H1 (cell line): ENCODE measurements around the gene TMEM131L. TPM values are rescaled to one million over a fixed set of nuclear protein-coding genes. Genes with fewer than 3 reads are reported as not detected.

Experiments
- CTCF ChIA-PET: fragments of 300-600 bp; sonication (Branson Sonifier 250); formaldehyde crosslinking; loops from one replicate; lab custom pipeline; 2021; ENCODE audit not compliant: partially characterized antibody; lab: Charles Lee
- POLR2A ChIA-PET: fragments of 300-600 bp; sonication (Branson Sonifier 250); formaldehyde crosslinking; loops from one replicate; lab custom pipeline; 2021; ENCODE audit warnings: inconsistent platforms; ENCODE audit not compliant: partially characterized antibody; lab: Charles Lee
- DNase-seq, 2 experiments: peaks; one replicate each; pipeline versions ENCODE4 v3.0.0 to v3.0.0-alpha.2; 2010 to 2022; ENCODE audit warnings: low spot score in 2 of 2, low read depth in 1 of 2, mixed read lengths in 1 of 2
- FAIRE-seq: peaks from 2 replicates; lab custom pipeline; 2011; peaks lifted over from hg19 to GRCh38; lab: Jason Lieb, UNC
- H2AFZ ChIP-seq: 2 replicates; pipeline ENCODE4 v1.8.1; 2012; ENCODE audit warnings: low read length, inconsistent platforms
- H2AK5ac ChIP-seq: 2 replicates; pipeline ENCODE4 v1.6.1; 2013; ENCODE audit warnings: low read depth, low read length
- H2BK120ac ChIP-seq: replicated peaks from 2 replicates; pipeline ENCODE3; 2013; ENCODE audit warnings: low read depth, low read length, inconsistent platforms
- H2BK12ac ChIP-seq: 2 replicates; pipeline ENCODE4 v1.6.1; 2013; ENCODE audit warnings: low read depth, low read length
- H2BK15ac ChIP-seq: 2 replicates; pipeline ENCODE4 v1.6.1; 2013; ENCODE audit warnings: low read length
- H2BK20ac ChIP-seq: 2 replicates; pipeline ENCODE4 v1.6.1; 2013; ENCODE audit warnings: low read length
- H2BK5ac ChIP-seq: 2 replicates; pipeline ENCODE4 v1.6.1; 2013; ENCODE audit warnings: low read depth, low read length
- H3K14ac ChIP-seq: 2 replicates; pipeline ENCODE4 v1.6.1; 2013; ENCODE audit warnings: inconsistent platforms; ENCODE audit not compliant: insufficient read length
- H3K18ac ChIP-seq: 2 replicates; pipeline ENCODE4 v1.6.1; 2013; ENCODE audit warnings: low read length; ENCODE audit errors: extremely low read depth
- H3K23ac ChIP-seq: 2 replicates; pipeline ENCODE4 v1.6.1; 2013; ENCODE audit warnings: inconsistent platforms; ENCODE audit not compliant: insufficient read length
- H3K23me2 ChIP-seq: 2 replicates; pipeline ENCODE4 v1.6.1; 2013; ENCODE audit warnings: low read depth, low read length
- H3K27ac ChIP-seq: 2 replicates; pipeline ENCODE4 v1.6.1; 2011; ENCODE audit warnings: low read depth, low read length, inconsistent platforms
- H3K27me3 ChIP-seq, 4 experiments: replicated peaks in 1 of 4; 1 replicate in 1 of 4; 2 replicates in 3 of 4; pipeline versions ENCODE4 v1.6.1 to v1.8.1; 2011 to 2013; ENCODE audit warnings: low read length in 3 of 4, mild to moderate bottlenecking in 3 of 4, inconsistent platforms in 2 of 4, mixed read lengths in 2 of 4, moderate library complexity in 1 of 4; ENCODE audit not compliant: control insufficient read depth in 3 of 4, insufficient read depth in 3 of 4; ENCODE audit errors: extremely low read depth in 1 of 4
- H3K36me3 ChIP-seq, 4 experiments: 2 replicates each; pipeline versions ENCODE4 v1.6.1 to v1.8.1; 2011 to 2013; ENCODE audit warnings: mild to moderate bottlenecking in 4 of 4, low read length in 3 of 4, moderate library complexity in 2 of 4, control low read depth in 1 of 4, inconsistent platforms in 1 of 4; ENCODE audit not compliant: insufficient read depth in 4 of 4, control insufficient read depth in 2 of 4
- H3K4ac ChIP-seq: replicated peaks from 2 replicates; pipeline ENCODE3; 2013; ENCODE audit warnings: low read length, low read depth, mixed read lengths, inconsistent platforms; ENCODE audit not compliant: insufficient read length
- H3K4me1 ChIP-seq, 4 experiments: replicated peaks in 1 of 4; 1 replicate in 1 of 4; 2 replicates in 3 of 4; pipeline versions ENCODE4 v1.6.1 to v1.8.1; 2011 to 2013; ENCODE audit warnings: low read length in 3 of 4, inconsistent platforms in 2 of 4, mixed read lengths in 1 of 4; ENCODE audit not compliant: insufficient read depth in 4 of 4, control insufficient read depth in 3 of 4
- H3K4me2 ChIP-seq, 2 experiments: 2 replicates each; pipeline versions ENCODE4 v1.6.1 to v1.8.1; 2011 to 2013; ENCODE audit warnings: low read depth in 2 of 2, low read length in 2 of 2, control low read depth in 1 of 2, inconsistent platforms in 1 of 2, mild to moderate bottlenecking in 1 of 2; ENCODE audit not compliant: insufficient read depth in 1 of 2
- H3K4me3 ChIP-seq, 4 experiments: fragments of 200-600, 300-600 bp in 1 of 4; sonication (generic), shearing (Covaris generic), sonication (Bioruptor Twin) in 1 of 4; 2 replicates each; pipeline versions ENCODE4 v1.5.1 to v1.8.1; 2011 to 2016; ENCODE audit warnings: low read length in 4 of 4, low read depth in 3 of 4, control low read depth in 2 of 4, inconsistent platforms in 2 of 4, mild to moderate bottlenecking in 2 of 4, mixed read lengths in 1 of 4, moderate library complexity in 1 of 4; ENCODE audit not compliant: insufficient read depth in 2 of 4; ENCODE audit errors: extremely low read depth in 1 of 4
- H3K56ac ChIP-seq: replicated peaks from 2 replicates; pipeline ENCODE3; 2013; ENCODE audit warnings: low read depth, mild to moderate bottlenecking, mixed read lengths, low read length, inconsistent platforms; ENCODE audit not compliant: insufficient read length
- H3K79me1 ChIP-seq: 2 replicates; pipeline ENCODE4 v1.6.1; 2013; ENCODE audit warnings: low read depth, low read length, control low read depth
- H3K79me2 ChIP-seq, 2 experiments: 2 replicates each; pipeline versions ENCODE4 v1.6.1 to v1.8.1; 2012 to 2013; ENCODE audit warnings: low read length in 2 of 2, mild to moderate bottlenecking in 2 of 2, inconsistent platforms in 1 of 2; ENCODE audit not compliant: insufficient read depth in 2 of 2, control insufficient read depth in 1 of 2
- H3K9ac ChIP-seq, 4 experiments: replicated peaks in 1 of 4; 1 replicate in 1 of 4; 2 replicates in 3 of 4; pipeline versions ENCODE4 v1.6.1 to v1.8.1; 2011 to 2013; ENCODE audit warnings: low read depth in 3 of 4, low read length in 3 of 4, control low read depth in 2 of 4, mild to moderate bottlenecking in 2 of 4, moderate library complexity in 2 of 4, inconsistent platforms in 1 of 4; ENCODE audit errors: extremely low read depth in 1 of 4
- H3K9me3 ChIP-seq, 2 experiments: 2 replicates each; pipeline versions ENCODE4 v1.6.1 to v1.8.1; 2012 to 2013; ENCODE audit warnings: mild to moderate bottlenecking in 2 of 2, moderate library complexity in 2 of 2, control low read depth in 1 of 2, inconsistent platforms in 1 of 2, low read depth in 1 of 2, low read length in 1 of 2, mixed read lengths in 1 of 2; ENCODE audit not compliant: insufficient read depth in 2 of 2
- H4K20me1 ChIP-seq, 2 experiments: replicated peaks in 1 of 2; 2 replicates each; pipeline versions ENCODE3 to v1.8.1; 2011 to 2013; ENCODE audit warnings: inconsistent platforms in 2 of 2, low read length in 2 of 2, mild to moderate bottlenecking in 1 of 2; ENCODE audit not compliant: insufficient read depth in 2 of 2, control insufficient read depth in 1 of 2
- H4K5ac ChIP-seq: 2 replicates; pipeline ENCODE4 v1.6.1; 2013; ENCODE audit warnings: low read length, low read depth, mixed read lengths, inconsistent platforms; ENCODE audit not compliant: insufficient read length
- H4K8ac ChIP-seq: 2 replicates; pipeline ENCODE4 v1.8.0; 2013; ENCODE audit warnings: mild to moderate bottlenecking, moderate library complexity, low read length, inconsistent platforms; ENCODE audit not compliant: insufficient read depth; ENCODE audit errors: extremely low read depth
- H4K91ac ChIP-seq: replicated peaks from 2 replicates; pipeline ENCODE3; 2013; ENCODE audit warnings: low read length, mixed read lengths, inconsistent platforms; ENCODE audit not compliant: insufficient read length
- BRCA1 ChIP-seq: IDR thresholded peaks from 2 replicates; pipeline ENCODE4 v1.6.1; 2012; ENCODE audit warnings: low read depth, low read length, improper control_type of control experiment
- CHD1 ChIP-seq: IDR thresholded peaks from 2 replicates; pipeline ENCODE4 v1.6.1; 2012; ENCODE audit warnings: low read depth, low read length, improper control_type of control experiment
- EGR1 ChIP-seq: IDR thresholded peaks from 2 replicates; pipeline ENCODE4 v1.6.1; 2011; ENCODE audit warnings: low read depth, low read length, borderline replicate concordance
- EZH2 ChIP-seq: fragments of 200-600 bp; sonication (generic); IDR thresholded peaks from 2 replicates; pipeline ENCODE4 v1.7.1; 2012; ENCODE audit warnings: low read depth, mild to moderate bottlenecking, moderate library complexity, low read length, inconsistent platforms; ENCODE audit not compliant: severe bottlenecking
- GTF2F1 ChIP-seq: IDR thresholded peaks from 2 replicates; pipeline ENCODE4 v1.6.1; 2012; ENCODE audit warnings: low read depth, low read length, improper control_type of control experiment, borderline replicate concordance
- HDAC6 ChIP-seq: IDR thresholded peaks from one replicate; pipeline ENCODE4 v1.7.1; 2012; ENCODE audit warnings: low read depth, mild to moderate bottlenecking, inconsistent platforms, low read length, moderate library complexity
- MAFK ChIP-seq: IDR thresholded peaks from 2 replicates; pipeline ENCODE4 v1.6.1; 2012; ENCODE audit warnings: low read depth, mild to moderate bottlenecking, improper control_type of control experiment, low read length
- NANOG ChIP-seq: IDR thresholded peaks from 2 replicates; pipeline ENCODE4 v1.6.1; 2011; ENCODE audit warnings: low read length, low read depth, mild to moderate bottlenecking, inconsistent platforms; ENCODE audit not compliant: insufficient read depth, poor library complexity, severe bottlenecking
- POLR2AphosphoS5 ChIP-seq: IDR thresholded peaks from 2 replicates; pipeline ENCODE4 v1.6.1; 2011; ENCODE audit warnings: low read depth, low read length
- RXRA ChIP-seq: IDR thresholded peaks from 2 replicates; pipeline ENCODE4 v1.6.1; 2011; ENCODE audit warnings: low read depth, mild to moderate bottlenecking, low read length, moderate library complexity; ENCODE audit not compliant: insufficient read depth
- TAF1 ChIP-seq: IDR thresholded peaks from 2 replicates; pipeline ENCODE4 v1.6.1; 2011; ENCODE audit warnings: mild to moderate bottlenecking, low read depth, low read length
- TAF7 ChIP-seq: optimal IDR thresholded peaks from 2 replicates; pipeline ENCODE3; 2011; ENCODE audit warnings: low read depth, mild to moderate bottlenecking, inconsistent platforms, low read length, moderate library complexity, borderline replicate concordance
- TCF12 ChIP-seq: IDR thresholded peaks from 2 replicates; pipeline ENCODE4 v1.6.1; 2011; ENCODE audit warnings: low read depth, mild to moderate bottlenecking, low read length
- USF2 ChIP-seq: IDR thresholded peaks from 2 replicates; pipeline ENCODE4 v1.6.1; 2011; ENCODE audit warnings: low read length, improper control_type of control experiment
- WGBS, 2 experiments: shearing (Covaris generic) in 1 of 2; methylation state at CpG; one replicate each; pipeline versions ENCODE4 v1.1.6 to v1.1.7; 2013 to 2015; ENCODE audit warnings: low lambda C conversion rate in 2 of 2, mixed read lengths in 2 of 2, inconsistent platforms in 1 of 2, low coverage in 1 of 2, missing lambda C conversion rate in 1 of 2; ENCODE audit not compliant: insufficient replicate concordance in 2 of 2, insufficient coverage in 1 of 2, insufficient read length in 1 of 2; ENCODE audit errors: extremely low coverage in 1 of 2, missing lambda C conversion rate in 1 of 2; 5-methylcytosine and 5-hydroxymethylcytosine counted together
- polyA plus RNA-seq, 7 experiments: library from polyadenylated mRNA; depleted of rRNA in 3 of 7; stranded (reverse) in 5 of 7; unstranded in 2 of 7; fragments of >200 nt in 5 of 7; fragments of 200-250 nt in 2 of 7; gene quantifications; 1 replicate in 5 of 7; 2 replicates in 1 of 7; 4 replicates in 1 of 7; pipeline versions ENCODE4 v1.2.1 to v1.2.3, GENCODE V29; 2011 to 2013; ENCODE audit warnings: missing spikeins in 2 of 7, mixed read lengths in 2 of 7
- total RNA-seq: library from RNA; stranded (reverse); fragmentation: NEBNext Ultra II Directional; extraction: Animal tissue kit (Norgen Biotek cat#: 25700); gene quantifications from 2 replicates; pipeline ENCODE4 v1.2.1, GENCODE V29; 2021

The TMEM131L gene
- total and polyA plus RNA-seq, 2 of the 8 experiments (the other 6 are each of a cell fraction or from before 2014, with no cell fraction given) = 14.3 to 26.1 TPM

GRCh38 chr4:153593161-153593560 is 127.0 kb downstream of the TMEM131L start:
- Histone ChIP-seq H3K36me3 (peaks cover 6 to 44% (median 16%) of the 10 kb centered on the region in 4 experiments; a peak in 7 of 8 replicates), H3K4ac (no peak overlapping the region), H4K20me1 (no peaks in the 10 kb centered on the region), H3K27ac (no peak overlapping the region), H3K14ac (no peak overlapping the region), H2BK12ac (no peak overlapping the region), H3K9me3 (no peaks in the 10 kb centered on the region), H3K4me3 (no peak overlapping the region), H3K56ac (no peak overlapping the region), H2AK5ac (no peak overlapping the region), H2AFZ (no peak overlapping the region), H3K23ac (no peak overlapping the region), H3K79me2 (no peaks in the 10 kb centered on the region), H3K9ac (no peak overlapping the region), H2BK20ac (no peak overlapping the region), H3K4me1 (no peaks in the 10 kb centered on the region), H2BK15ac (no peak overlapping the region), H3K23me2 (no peaks in the 10 kb centered on the region), H3K4me2 (no peak overlapping the region), H3K27me3 (no peaks in the 10 kb centered on the region), H3K18ac (no peak overlapping the region), H2BK5ac (no peak overlapping the region), H4K91ac (no peak overlapping the region), H3K79me1 (no peaks in the 10 kb centered on the region; the same call in 1 of the 2 replicates), H4K8ac (no peak overlapping the region), H2BK120ac (no peak overlapping the region), H4K5ac (no peak overlapping the region)
- POLR2A ChIA-PET = no interaction called here
- FAIRE-seq (no peak), DNase-seq (no peak)
- WGBS, 2 experiments = 94% methylated on average over 5 of the region's 5 CpGs; no CpG with 5 or more reads in 1 of the 2 experiments
- CTCF ChIA-PET = interaction anchor here (0.9 to 2.0 kb wide), 7 partner anchors 9 to 451 kb away, joined by 3 to 9 read pairs (median 5); no protein-coding TSS in a partner anchor
- TF ChIP-seq BRCA1 = no peak
- no peak for TF ChIP-seq MAFK
- TF ChIP-seq POLR2AphosphoS5 = no peak
- no peak for TF ChIP-seq TAF1
- no peak for TF ChIP-seq RXRA
- TF ChIP-seq EGR1 = no peak
- TF ChIP-seq NANOG = no peak
- TF ChIP-seq GTF2F1 = no peak
- no peak for TF ChIP-seq TAF7
- no peak for TF ChIP-seq HDAC6
- no peak for TF ChIP-seq EZH2
- no peak for TF ChIP-seq USF2
- no peak for TF ChIP-seq TCF12
- no peak for TF ChIP-seq CHD1
